HepG2 (cell line): Measurements from ENCODE around the gene DCST2. TPM values are rescaled to one million over a fixed set of nuclear protein-coding genes. Genes with fewer than 3 reads are reported as not detected.

Experiments
- IRF1 ChIP-seq: sonication (generic); formaldehyde crosslinking; IDR thresholded peaks from 2 replicates; pipeline ENCODE4 v1.4.0; 2020; ENCODE audit warnings: low read depth, mild to moderate bottlenecking, missing genetic modification reagents
- MATR3 ChIP-seq: sonication (generic); formaldehyde crosslinking; IDR thresholded peaks from 2 replicates; pipeline ENCODE4 v1.4.0; 2020; ENCODE audit warnings: missing genetic modification reagents
- MBD4 ChIP-seq: IDR thresholded peaks from 2 replicates; pipeline ENCODE4 v1.6.1; 2012; ENCODE audit warnings: low read length, inconsistent platforms, borderline replicate concordance
- NCOA2 ChIP-seq: sonication (generic); formaldehyde crosslinking; IDR thresholded peaks from 2 replicates; pipeline ENCODE4 v1.8.0; 2022; ENCODE audit warnings: inconsistent platforms
- NONO ChIP-seq, 2 experiments: fragments of 450-650 bp in 1 of 2; sonication (generic) in 1 of 2; formaldehyde crosslinking in 1 of 2; IDR thresholded peaks in 1 of 2; conservative IDR thresholded peaks in 1 of 2; 2 replicates each; pipeline versions ENCODE4 v1.6.1 to v1.8.0; 2017 to 2022; ENCODE audit warnings: mild to moderate bottlenecking in 1 of 2, missing genetic modification reagents in 1 of 2, moderate library complexity in 1 of 2
- NR2F1 ChIP-seq, 2 experiments: fragments of 450-650 bp in 1 of 2; formaldehyde crosslinking in 1 of 2; IDR thresholded peaks; 2 replicates each; pipeline versions ENCODE4 v1.5.0 to v1.6.1; 2016 to 2020; ENCODE audit warnings: mild to moderate bottlenecking in 1 of 2, missing compliant biosample characterization in 1 of 2, missing genetic modification reagents in 1 of 2, moderate library complexity in 1 of 2
- RNF2 ChIP-seq: fragments of 450-650 bp; conservative IDR thresholded peaks from 2 replicates; pipeline ENCODE4 v1.6.1; 2016; ENCODE audit warnings: low read depth
- SIX1 ChIP-seq: sonication (generic); formaldehyde crosslinking; IDR thresholded peaks from 2 replicates; pipeline ENCODE4 v1.4.0; 2020; ENCODE audit warnings: missing genetic modification reagents, borderline replicate concordance
- SKI ChIP-seq: fragments of 450-650 bp; IDR thresholded peaks from one replicate; pipeline ENCODE4 v1.6.1; 2018; ENCODE audit warnings: mild to moderate bottlenecking; ENCODE audit not compliant: partially characterized antibody
- ZNF142 ChIP-seq: sonication (generic); formaldehyde crosslinking; IDR thresholded peaks from 2 replicates; pipeline ENCODE4 v1.4.0; 2020; ENCODE audit warnings: missing genetic modification reagents
- ZNF746 ChIP-seq: sonication (generic); formaldehyde crosslinking; IDR thresholded peaks from 2 replicates; pipeline ENCODE4 v1.8.0; 2022; ENCODE audit warnings: mild to moderate bottlenecking, missing genetic modification reagents
- ZSCAN5A ChIP-seq: sonication (generic); formaldehyde crosslinking; IDR thresholded peaks from 2 replicates; pipeline ENCODE4 v1.8.0; 2022; ENCODE audit warnings: mild to moderate bottlenecking, missing genetic modification reagents, borderline replicate concordance
- polyA plus RNA-seq, 8 experiments: library from polyadenylated mRNA; depleted of rRNA in 3 of 8; stranded (reverse) in 7 of 8; unstranded in 1 of 8; fragments of >200 nt; fragmentation: Illumina TruSeq in 4 of 8; extraction: Trizol in 4 of 8; gene quantifications; 2 replicates each; pipeline versions ENCODE4 v1.2.1 to v1.2.3, GENCODE V29; 2011 to 2016; ENCODE audit warnings: low read depth in 4 of 8, missing spikeins in 1 of 8, mixed read lengths in 1 of 8; ENCODE audit not compliant: insufficient read depth in 1 of 8
- total RNA-seq, 5 experiments: library from RNA; depleted of rRNA; stranded (reverse); fragments of >200 nt; fragmentation: Illumina TruSeq; extraction: Trizol; gene quantifications; 2 replicates each; pipeline ENCODE4 v1.2.3, GENCODE V29; 2016; ENCODE audit warnings: low read depth in 1 of 5
- TF ChIP-seq, protein P1 (sequence below): sonication (generic); formaldehyde crosslinking; IDR thresholded peaks from 2 replicates; pipeline ENCODE4 v1.9.0; 2021; ENCODE audit warnings: mild to moderate bottlenecking, missing genetic modification reagents

Gene DCST2
- total and polyA plus RNA-seq, 2 of the 13 experiments (the other 11 are each of a cell fraction or from before 2014, with no cell fraction given): 0.74 TPM; not detected in 1

DNA sequence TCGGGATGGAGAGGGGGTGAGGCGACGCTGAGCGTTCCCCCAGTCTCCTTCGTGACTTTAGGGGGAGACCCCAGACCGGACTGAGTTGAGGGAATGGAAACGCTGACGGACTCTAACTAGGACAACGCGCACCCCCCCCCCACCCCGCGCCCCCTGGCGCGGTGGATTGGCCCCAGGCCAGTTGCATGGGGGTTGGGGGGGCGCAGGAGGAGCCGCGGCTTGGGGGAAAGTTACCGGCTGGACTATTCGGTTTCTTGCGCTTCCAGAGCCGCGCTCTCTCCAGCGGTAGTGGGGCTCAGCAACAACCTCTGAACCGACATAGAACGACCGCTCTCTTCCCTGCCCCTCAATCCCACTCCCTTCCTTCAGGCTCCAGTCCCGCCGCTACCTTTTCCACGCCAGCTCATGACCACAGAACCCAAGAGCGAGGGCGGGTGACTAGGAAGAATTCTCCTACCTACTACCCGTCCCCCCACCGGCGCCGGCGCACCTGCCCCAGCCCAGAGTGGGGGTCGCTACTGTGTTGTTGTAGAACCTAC lies 30.3 kb downstream of the DCST2 start (continued):
- TF ChIP-seq ZNF142 (no peak), RNF2 (no peak), NONO (IDR thresholded peaks at IDR 0.05) (no peak), NONO (CRISPR knock-in tag; conservative IDR thresholded peaks at IDR 0.05) (no peak), ZSCAN5A (CRISPR knock-in tag) (no peak), NR2F1 (CRISPR knock-in tag; IDR thresholded peaks at IDR 0.05) (no peak), SKI (no peak), MBD4 (no peak), MATR3 (no peak), NCOA2 (CRISPR knock-in tag) (no peak), IRF1 (CRISPR knock-in tag) (no peak), ZNF746 (CRISPR knock-in tag) (no peak), SIX1 (CRISPR knock-in tag) (no peak)
- TF ChIP-seq, protein P1, sequence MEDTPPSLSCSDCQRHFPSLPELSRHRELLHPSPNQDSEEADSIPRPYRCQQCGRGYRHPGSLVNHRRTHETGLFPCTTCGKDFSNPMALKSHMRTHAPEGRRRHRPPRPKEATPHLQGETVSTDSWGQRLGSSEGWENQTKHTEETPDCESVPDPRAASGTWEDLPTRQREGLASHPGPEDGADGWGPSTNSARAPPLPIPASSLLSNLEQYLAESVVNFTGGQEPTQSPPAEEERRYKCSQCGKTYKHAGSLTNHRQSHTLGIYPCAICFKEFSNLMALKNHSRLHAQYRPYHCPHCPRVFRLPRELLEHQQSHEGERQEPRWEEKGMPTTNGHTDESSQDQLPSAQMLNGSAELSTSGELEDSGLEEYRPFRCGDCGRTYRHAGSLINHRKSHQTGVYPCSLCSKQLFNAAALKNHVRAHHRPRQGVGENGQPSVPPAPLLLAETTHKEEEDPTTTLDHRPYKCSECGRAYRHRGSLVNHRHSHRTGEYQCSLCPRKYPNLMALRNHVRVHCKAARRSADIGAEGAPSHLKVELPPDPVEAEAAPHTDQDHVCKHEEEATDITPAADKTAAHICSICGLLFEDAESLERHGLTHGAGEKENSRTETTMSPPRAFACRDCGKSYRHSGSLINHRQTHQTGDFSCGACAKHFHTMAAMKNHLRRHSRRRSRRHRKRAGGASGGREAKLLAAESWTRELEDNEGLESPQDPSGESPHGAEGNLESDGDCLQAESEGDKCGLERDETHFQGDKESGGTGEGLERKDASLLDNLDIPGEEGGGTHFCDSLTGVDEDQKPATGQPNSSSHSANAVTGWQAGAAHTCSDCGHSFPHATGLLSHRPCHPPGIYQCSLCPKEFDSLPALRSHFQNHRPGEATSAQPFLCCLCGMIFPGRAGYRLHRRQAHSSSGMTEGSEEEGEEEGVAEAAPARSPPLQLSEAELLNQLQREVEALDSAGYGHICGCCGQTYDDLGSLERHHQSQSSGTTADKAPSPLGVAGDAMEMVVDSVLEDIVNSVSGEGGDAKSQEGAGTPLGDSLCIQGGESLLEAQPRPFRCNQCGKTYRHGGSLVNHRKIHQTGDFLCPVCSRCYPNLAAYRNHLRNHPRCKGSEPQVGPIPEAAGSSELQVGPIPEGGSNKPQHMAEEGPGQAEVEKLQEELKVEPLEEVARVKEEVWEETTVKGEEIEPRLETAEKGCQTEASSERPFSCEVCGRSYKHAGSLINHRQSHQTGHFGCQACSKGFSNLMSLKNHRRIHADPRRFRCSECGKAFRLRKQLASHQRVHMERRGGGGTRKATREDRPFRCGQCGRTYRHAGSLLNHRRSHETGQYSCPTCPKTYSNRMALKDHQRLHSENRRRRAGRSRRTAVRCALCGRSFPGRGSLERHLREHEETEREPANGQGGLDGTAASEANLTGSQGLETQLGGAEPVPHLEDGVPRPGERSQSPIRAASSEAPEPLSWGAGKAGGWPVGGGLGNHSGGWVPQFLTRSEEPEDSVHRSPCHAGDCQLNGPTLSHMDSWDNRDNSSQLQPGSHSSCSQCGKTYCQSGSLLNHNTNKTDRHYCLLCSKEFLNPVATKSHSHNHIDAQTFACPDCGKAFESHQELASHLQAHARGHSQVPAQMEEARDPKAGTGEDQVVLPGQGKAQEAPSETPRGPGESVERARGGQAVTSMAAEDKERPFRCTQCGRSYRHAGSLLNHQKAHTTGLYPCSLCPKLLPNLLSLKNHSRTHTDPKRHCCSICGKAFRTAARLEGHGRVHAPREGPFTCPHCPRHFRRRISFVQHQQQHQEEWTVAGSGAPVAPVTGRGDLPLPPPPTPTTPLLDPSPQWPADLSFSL: no peak
